H1 (cell line): ENCODE measurements around the gene PRR12. TPM values are rescaled to one million over a fixed set of nuclear protein-coding genes. Genes with fewer than 3 reads are reported as not detected.

Source experiments
- CTCF ChIA-PET: fragments of 300-600 bp; sonication (Branson Sonifier 250); formaldehyde crosslinking; loops from one replicate; lab custom pipeline; 2021; ENCODE audit not compliant: partially characterized antibody; lab: Charles Lee
- POLR2A ChIA-PET: fragments of 300-600 bp; sonication (Branson Sonifier 250); formaldehyde crosslinking; loops from one replicate; lab custom pipeline; 2021; ENCODE audit warnings: inconsistent platforms; ENCODE audit not compliant: partially characterized antibody; lab: Charles Lee
- DNase-seq, 2 experiments: peaks; one replicate each; pipeline versions ENCODE4 v3.0.0 to v3.0.0-alpha.2; 2010 to 2022; ENCODE audit warnings: low spot score in 2 of 2, low read depth in 1 of 2, mixed read lengths in 1 of 2
- FAIRE-seq: peaks from 2 replicates; lab custom pipeline; 2011; peaks lifted over from hg19 to GRCh38; lab: Jason Lieb, UNC
- H2AFZ ChIP-seq: 2 replicates; pipeline ENCODE4 v1.8.1; 2012; ENCODE audit warnings: low read length, inconsistent platforms
- H2AK5ac ChIP-seq: 2 replicates; pipeline ENCODE4 v1.6.1; 2013; ENCODE audit warnings: low read depth, low read length
- H2BK120ac ChIP-seq: replicated peaks from 2 replicates; pipeline ENCODE3; 2013; ENCODE audit warnings: low read depth, low read length, inconsistent platforms
- H2BK12ac ChIP-seq: 2 replicates; pipeline ENCODE4 v1.6.1; 2013; ENCODE audit warnings: low read depth, low read length
- H2BK15ac ChIP-seq: 2 replicates; pipeline ENCODE4 v1.6.1; 2013; ENCODE audit warnings: low read length
- H2BK20ac ChIP-seq: 2 replicates; pipeline ENCODE4 v1.6.1; 2013; ENCODE audit warnings: low read length
- H2BK5ac ChIP-seq: 2 replicates; pipeline ENCODE4 v1.6.1; 2013; ENCODE audit warnings: low read depth, low read length
- H3K14ac ChIP-seq: 2 replicates; pipeline ENCODE4 v1.6.1; 2013; ENCODE audit warnings: inconsistent platforms; ENCODE audit not compliant: insufficient read length
- H3K18ac ChIP-seq: 2 replicates; pipeline ENCODE4 v1.6.1; 2013; ENCODE audit warnings: low read length; ENCODE audit errors: extremely low read depth
- H3K23ac ChIP-seq: 2 replicates; pipeline ENCODE4 v1.6.1; 2013; ENCODE audit warnings: inconsistent platforms; ENCODE audit not compliant: insufficient read length
- H3K23me2 ChIP-seq: 2 replicates; pipeline ENCODE4 v1.6.1; 2013; ENCODE audit warnings: low read depth, low read length
- H3K27ac ChIP-seq: 2 replicates; pipeline ENCODE4 v1.6.1; 2011; ENCODE audit warnings: low read depth, low read length, inconsistent platforms
- H3K27me3 ChIP-seq, 4 experiments: replicated peaks in 1 of 4; 1 replicate in 1 of 4; 2 replicates in 3 of 4; pipeline versions ENCODE4 v1.6.1 to v1.8.1; 2011 to 2013; ENCODE audit warnings: low read length in 3 of 4, mild to moderate bottlenecking in 3 of 4, inconsistent platforms in 2 of 4, mixed read lengths in 2 of 4, moderate library complexity in 1 of 4; ENCODE audit not compliant: control insufficient read depth in 3 of 4, insufficient read depth in 3 of 4; ENCODE audit errors: extremely low read depth in 1 of 4
- H3K36me3 ChIP-seq, 4 experiments: 2 replicates each; pipeline versions ENCODE4 v1.6.1 to v1.8.1; 2011 to 2013; ENCODE audit warnings: mild to moderate bottlenecking in 4 of 4, low read length in 3 of 4, moderate library complexity in 2 of 4, control low read depth in 1 of 4, inconsistent platforms in 1 of 4; ENCODE audit not compliant: insufficient read depth in 4 of 4, control insufficient read depth in 2 of 4
- H3K4ac ChIP-seq: replicated peaks from 2 replicates; pipeline ENCODE3; 2013; ENCODE audit warnings: low read length, low read depth, mixed read lengths, inconsistent platforms; ENCODE audit not compliant: insufficient read length
- H3K4me1 ChIP-seq, 4 experiments: replicated peaks in 1 of 4; 1 replicate in 1 of 4; 2 replicates in 3 of 4; pipeline versions ENCODE4 v1.6.1 to v1.8.1; 2011 to 2013; ENCODE audit warnings: low read length in 3 of 4, inconsistent platforms in 2 of 4, mixed read lengths in 1 of 4; ENCODE audit not compliant: insufficient read depth in 4 of 4, control insufficient read depth in 3 of 4
- H3K4me2 ChIP-seq, 2 experiments: 2 replicates each; pipeline versions ENCODE4 v1.6.1 to v1.8.1; 2011 to 2013; ENCODE audit warnings: low read depth in 2 of 2, low read length in 2 of 2, control low read depth in 1 of 2, inconsistent platforms in 1 of 2, mild to moderate bottlenecking in 1 of 2; ENCODE audit not compliant: insufficient read depth in 1 of 2
- H3K4me3 ChIP-seq, 4 experiments: fragments of 200-600, 300-600 bp in 1 of 4; sonication (generic), shearing (Covaris generic), sonication (Bioruptor Twin) in 1 of 4; 2 replicates each; pipeline versions ENCODE4 v1.5.1 to v1.8.1; 2011 to 2016; ENCODE audit warnings: low read length in 4 of 4, low read depth in 3 of 4, control low read depth in 2 of 4, inconsistent platforms in 2 of 4, mild to moderate bottlenecking in 2 of 4, mixed read lengths in 1 of 4, moderate library complexity in 1 of 4; ENCODE audit not compliant: insufficient read depth in 2 of 4; ENCODE audit errors: extremely low read depth in 1 of 4
- H3K56ac ChIP-seq: replicated peaks from 2 replicates; pipeline ENCODE3; 2013; ENCODE audit warnings: low read depth, mild to moderate bottlenecking, mixed read lengths, low read length, inconsistent platforms; ENCODE audit not compliant: insufficient read length
- H3K79me1 ChIP-seq: 2 replicates; pipeline ENCODE4 v1.6.1; 2013; ENCODE audit warnings: low read depth, low read length, control low read depth
- H3K79me2 ChIP-seq, 2 experiments: 2 replicates each; pipeline versions ENCODE4 v1.6.1 to v1.8.1; 2012 to 2013; ENCODE audit warnings: low read length in 2 of 2, mild to moderate bottlenecking in 2 of 2, inconsistent platforms in 1 of 2; ENCODE audit not compliant: insufficient read depth in 2 of 2, control insufficient read depth in 1 of 2
- H3K9ac ChIP-seq, 4 experiments: replicated peaks in 1 of 4; 1 replicate in 1 of 4; 2 replicates in 3 of 4; pipeline versions ENCODE4 v1.6.1 to v1.8.1; 2011 to 2013; ENCODE audit warnings: low read depth in 3 of 4, low read length in 3 of 4, control low read depth in 2 of 4, mild to moderate bottlenecking in 2 of 4, moderate library complexity in 2 of 4, inconsistent platforms in 1 of 4; ENCODE audit errors: extremely low read depth in 1 of 4
- H3K9me3 ChIP-seq, 2 experiments: 2 replicates each; pipeline versions ENCODE4 v1.6.1 to v1.8.1; 2012 to 2013; ENCODE audit warnings: mild to moderate bottlenecking in 2 of 2, moderate library complexity in 2 of 2, control low read depth in 1 of 2, inconsistent platforms in 1 of 2, low read depth in 1 of 2, low read length in 1 of 2, mixed read lengths in 1 of 2; ENCODE audit not compliant: insufficient read depth in 2 of 2
- H4K20me1 ChIP-seq, 2 experiments: replicated peaks in 1 of 2; 2 replicates each; pipeline versions ENCODE3 to v1.8.1; 2011 to 2013; ENCODE audit warnings: inconsistent platforms in 2 of 2, low read length in 2 of 2, mild to moderate bottlenecking in 1 of 2; ENCODE audit not compliant: insufficient read depth in 2 of 2, control insufficient read depth in 1 of 2
- H4K5ac ChIP-seq: 2 replicates; pipeline ENCODE4 v1.6.1; 2013; ENCODE audit warnings: low read length, low read depth, mixed read lengths, inconsistent platforms; ENCODE audit not compliant: insufficient read length
- H4K8ac ChIP-seq: 2 replicates; pipeline ENCODE4 v1.8.0; 2013; ENCODE audit warnings: mild to moderate bottlenecking, moderate library complexity, low read length, inconsistent platforms; ENCODE audit not compliant: insufficient read depth; ENCODE audit errors: extremely low read depth
- H4K91ac ChIP-seq: replicated peaks from 2 replicates; pipeline ENCODE3; 2013; ENCODE audit warnings: low read length, mixed read lengths, inconsistent platforms; ENCODE audit not compliant: insufficient read length
- CHD2 ChIP-seq: IDR thresholded peaks from 2 replicates; pipeline ENCODE4 v1.6.1; 2012; ENCODE audit warnings: low read length, improper control_type of control experiment
- MAX ChIP-seq: IDR thresholded peaks from 2 replicates; pipeline ENCODE4 v1.6.1; 2012; ENCODE audit warnings: inconsistent platforms
- POLR2A ChIP-seq, 2 experiments: IDR thresholded peaks; 1 replicate in 1 of 2; 2 replicates in 1 of 2; pipeline ENCODE4 v1.6.1; 2011; ENCODE audit warnings: low read depth in 2 of 2, low read length in 2 of 2, mild to moderate bottlenecking in 2 of 2; ENCODE audit errors: control extremely low read depth in 1 of 2
- RAD21 ChIP-seq, 2 experiments: IDR thresholded peaks in 1 of 2; conservative IDR thresholded peaks in 1 of 2; 2 replicates each; pipeline ENCODE4 v1.6.1; 2011; ENCODE audit warnings: low read depth in 2 of 2, low read length in 2 of 2, improper control_type of control experiment in 1 of 2, inconsistent platforms in 1 of 2, mild to moderate bottlenecking in 1 of 2, moderate library complexity in 1 of 2
- RBBP5 ChIP-seq: IDR thresholded peaks from 2 replicates; pipeline ENCODE4 v1.7.1; 2012; ENCODE audit warnings: low read depth, mild to moderate bottlenecking, inconsistent platforms, low read length, moderate library complexity, borderline replicate concordance
- SIN3A ChIP-seq, 2 experiments: IDR thresholded peaks in 1 of 2; conservative IDR thresholded peaks in 1 of 2; 2 replicates each; pipeline ENCODE4 v1.6.1; 2011 to 2012; ENCODE audit warnings: low read length in 2 of 2, improper control_type of control experiment in 1 of 2, low read depth in 1 of 2, mild to moderate bottlenecking in 1 of 2
- SIRT6 ChIP-seq: IDR thresholded peaks from one replicate; pipeline ENCODE4 v1.7.1; 2012; ENCODE audit warnings: low read length, inconsistent platforms
- SP2 ChIP-seq: IDR thresholded peaks from 2 replicates; pipeline ENCODE4 v1.6.1; 2012; ENCODE audit warnings: mild to moderate bottlenecking, low read length, inconsistent platforms
- WGBS, 2 experiments: shearing (Covaris generic) in 1 of 2; methylation state at CpG; one replicate each; pipeline versions ENCODE4 v1.1.6 to v1.1.7; 2013 to 2015; ENCODE audit warnings: low lambda C conversion rate in 2 of 2, mixed read lengths in 2 of 2, inconsistent platforms in 1 of 2, low coverage in 1 of 2, missing lambda C conversion rate in 1 of 2; ENCODE audit not compliant: insufficient replicate concordance in 2 of 2, insufficient coverage in 1 of 2, insufficient read length in 1 of 2; ENCODE audit errors: extremely low coverage in 1 of 2, missing lambda C conversion rate in 1 of 2; 5-methylcytosine and 5-hydroxymethylcytosine counted together
- polyA plus RNA-seq, 7 experiments: library from polyadenylated mRNA; depleted of rRNA in 3 of 7; stranded (reverse) in 5 of 7; unstranded in 2 of 7; fragments of >200 nt in 5 of 7; fragments of 200-250 nt in 2 of 7; gene quantifications; 1 replicate in 5 of 7; 2 replicates in 1 of 7; 4 replicates in 1 of 7; pipeline versions ENCODE4 v1.2.1 to v1.2.3, GENCODE V29; 2011 to 2013; ENCODE audit warnings: missing spikeins in 2 of 7, mixed read lengths in 2 of 7
- total RNA-seq: library from RNA; stranded (reverse); fragmentation: NEBNext Ultra II Directional; extraction: Animal tissue kit (Norgen Biotek cat#: 25700); gene quantifications from 2 replicates; pipeline ENCODE4 v1.2.1, GENCODE V29; 2021
- TF ChIP-seq, protein P1 (sequence below): IDR thresholded peaks from 2 replicates; pipeline ENCODE4 v1.6.1; 2011; ENCODE audit warnings: low read length, improper control_type of control experiment

The PRR12 gene
- total and polyA plus RNA-seq, 2 of the 8 experiments (the other 6 are each of a cell fraction or from before 2014, with no cell fraction given) = 2.5 to 59.4 TPM

GRCh38 chr19:49593233-49594113 lies 2.5 kb downstream of the PRR12 start:
- Histone ChIP-seq H3K56ac (no peak overlapping the region), H3K79me2 (peaks cover 4 to 34% of the 10 kb centered on the region in 2 experiments; a peak in 3 of 4 replicates), H3K4me3 (peak overlapping the region; percentile 95 to 100 (median 96)), H3K36me3 (peaks cover 12 to 45% (median 26%) of the 10 kb centered on the region in 4 experiments), H3K9me3 (no peaks in the 10 kb centered on the region), H3K4me1 (peaks cover 3 to 9% (median 4%) of the 10 kb centered on the region in 4 experiments; a peak in 6 of 7 replicates), H2AK5ac (no peak overlapping the region), H3K4me2 (peak overlapping the region; percentile 87 to 95), H4K5ac (no peak overlapping the region), H3K18ac (peak overlapping the region; percentile 68; the same call in 1 of the 2 replicates), H3K23ac (no peak overlapping the region), H3K23me2 (peaks cover 20% of the 10 kb centered on the region), H3K27ac (peak overlapping the region; percentile 39), H4K8ac (no peak overlapping the region), H2BK20ac (no peak overlapping the region), H2AFZ (no peak overlapping the region), H4K91ac (no peak overlapping the region), H3K4ac (no peak overlapping the region), H2BK5ac (peak overlapping the region; percentile 92; the same call in 1 of the 2 replicates), H2BK12ac (no peak overlapping the region; the same call in 1 of the 2 replicates), H3K27me3 (no peaks in the 10 kb centered on the region), H2BK120ac (no peak overlapping the region), H3K14ac (no peak overlapping the region), H2BK15ac (no peak overlapping the region), H4K20me1 (peaks cover under 1 to 6% of the 10 kb centered on the region in 2 experiments), H3K9ac (peak overlapping the region; percentile 29 to 83 (median 44); a peak in 5 of 7 replicates), H3K79me1 (peaks cover 8% of the 10 kb centered on the region)
- 11% methylated on average over 14 of the region's 27 CpGs; no CpG with 5 or more reads in 1 of the 2 experiments for WGBS, 2 experiments
- FAIRE-seq (peak; percentile 87), DNase-seq (peak; percentile 92 to 95)
- ChIA-PET POLR2A (interaction anchor here (0.7 to 37.8 kb wide), 17 partner anchors 8 to 505 kb away, joined by 3 to 840 read pairs (median 4); partner anchors contain the start of genes NOSIP, PRMT1, PRRG2 and RPS11), CTCF (interaction anchor here (1.2 to 1.3 kb wide), 2 partner anchors 88 to 91 kb away, joined by 3 read pairs; no protein-coding TSS in a partner anchor)
- peak; percentile 45; the same call in 1 of the 2 replicates for TF ChIP-seq SP2
- no peak for TF ChIP-seq SIRT6
- peak; percentile 39 to 43; a peak in 2 of 3 replicates for TF ChIP-seq POLR2A (IDR thresholded peaks at IDR 0.05; ENCODE audit: control extremely low read depth in 1 of 2, low read depth in 2 of 2, low read length in 2 of 2)
- peak; percentile 46 for TF ChIP-seq MAX
- no peak for TF ChIP-seq RAD21 (IDR thresholded peaks at IDR 0.05 in 1 of 2, conservative IDR thresholded peaks at IDR 0.05 in 1 of 2; ENCODE audit: low read depth in 2 of 2, low read length in 2 of 2)
- no peak; a peak in 1 of 4 replicates for TF ChIP-seq SIN3A (conservative IDR thresholded peaks at IDR 0.05 in 1 of 2, IDR thresholded peaks at IDR 0.05 in 1 of 2; ENCODE audit: low read depth in 1 of 2, low read length in 2 of 2)
- TF ChIP-seq, protein P1, sequence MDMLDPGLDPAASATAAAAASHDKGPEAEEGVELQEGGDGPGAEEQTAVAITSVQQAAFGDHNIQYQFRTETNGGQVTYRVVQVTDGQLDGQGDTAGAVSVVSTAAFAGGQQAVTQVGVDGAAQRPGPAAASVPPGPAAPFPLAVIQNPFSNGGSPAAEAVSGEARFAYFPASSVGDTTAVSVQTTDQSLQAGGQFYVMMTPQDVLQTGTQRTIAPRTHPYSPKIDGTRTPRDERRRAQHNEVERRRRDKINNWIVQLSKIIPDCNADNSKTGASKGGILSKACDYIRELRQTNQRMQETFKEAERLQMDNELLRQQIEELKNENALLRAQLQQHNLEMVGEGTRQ = 0 out of 2 replicates have a peak, but pooled peaks have one; percentile 26
- TF ChIP-seq CHD2 = peak; percentile 82
- TF ChIP-seq RBBP5 = no peak
